ENCODE data around the gene ASIC4.
A peak's percentile ranks its signal among the peaks of the same experiment; 100 is the strongest.

ASIC4 gene

GRCh38 chr2:219540784-219541504 lies 26.7 kb downstream of the ASIC4 start:
- intact Hi-C loops (cut with DNase I), result loop anchor here (5.0 kb wide), 2 partner anchors 56 to 154 kb away; partner anchors contain the start of genes DNPEP and STK11IP
- no peak for DNase-seq

GRCh38 chr2:219541611-219542180 lies 27.4 kb downstream of the ASIC4 start:
- intact Hi-C loops (cut with DNase I), result loop anchor here (5.0 kb wide), 2 partner anchors 56 to 154 kb away; partner anchors contain the start of genes DNPEP and STK11IP

DNA sequence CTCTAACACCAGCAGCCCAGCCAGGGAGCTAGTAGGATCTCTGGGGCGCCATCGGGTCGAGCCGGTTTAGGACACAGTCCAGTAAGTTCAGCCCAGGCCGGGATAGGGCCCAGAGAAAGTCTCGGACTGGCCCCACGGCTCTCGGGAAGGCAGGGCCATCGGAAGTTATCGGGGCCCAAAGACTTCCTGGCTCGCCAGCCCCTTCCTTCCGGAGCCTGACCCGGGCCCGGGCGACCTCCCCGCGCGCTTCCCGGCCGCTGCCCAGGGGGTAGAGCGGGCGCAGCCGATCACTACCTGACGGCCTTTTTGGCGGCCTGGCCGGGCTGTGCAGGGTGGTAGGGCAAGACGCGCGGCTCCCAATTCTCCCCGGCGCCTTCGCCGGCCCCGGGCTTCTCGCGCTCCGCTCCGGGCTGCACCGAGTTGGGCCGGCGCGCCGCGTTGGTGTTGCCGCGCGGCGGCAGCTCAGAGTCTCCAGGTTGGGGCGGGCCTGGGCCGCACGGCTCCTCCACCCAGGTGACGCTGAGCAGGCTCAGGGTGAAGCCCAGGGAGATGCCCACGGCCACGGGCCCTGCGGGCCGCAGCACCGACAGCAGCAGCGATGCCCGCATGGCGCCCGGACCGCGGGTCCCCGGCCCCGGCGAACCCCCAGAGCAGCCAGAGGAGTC lies 28.8 kb downstream of the ASIC4 start:
- intact Hi-C loops (cut with DNase I), result loop anchor here (5.0 kb wide), 2 partner anchors 54 to 156 kb away; partner anchors contain the start of genes DNPEP and STK11IP
- peak in 9 of 42 donors; percentile 11 to 49 (median 25) for DNase-seq

More at GRCh38 chr2:219541611-219542180, 27.4 kb downstream of the ASIC4 start:
- peak; percentile 49 to 89 (median 79) for DNase-seq

GRCh38 chr2:219543596-219544358 lies 29.5 kb downstream of the ASIC4 start, which contains the start of the genes CHPF and TMEM198:
TSS of gene CHPF (minus strand) at chr2:219543809. CDS start at chr2:219543538, 271 bp downstream.
TSS of gene TMEM198 (plus strand) at chr2:219544028. CDS start at chr2:219544728, 700 bp downstream.
- intact Hi-C loops (cut with DNase I), result loop anchor here (5.0 kb wide), 2 partner anchors 54 to 156 kb away; partner anchors contain the start of genes DNPEP and STK11IP
- peak; percentile 98 to 100 (median 99) for DNase-seq

GRCh38 chr2:219544567-219544966 lies 30.3 kb downstream of the ASIC4 start:
- intact Hi-C loops (cut with DNase I), result loop anchor here (5.0 kb wide), 2 partner anchors 53 to 157 kb away; partner anchors contain the start of genes DNPEP and STK11IP
- no peak for DNase-seq

GRCh38 chr2:219545295-219545942 lies 31.1 kb downstream of the ASIC4 start:
- intact Hi-C loops (cut with DNase I), result no loop called here

GRCh38 chr2:219545943-219546352 lies 31.7 kb downstream of the ASIC4 start:
- no peak for DNase-seq
- intact Hi-C loops (cut with DNase I), result no loop called here

More at GRCh38 chr2:219545295-219545942, 31.1 kb downstream of the ASIC4 start:
- no peak for DNase-seq

- DNase-seq, result no peak
- intact Hi-C loops (cut with DNase I), result no loop called here
Measured at GRCh38 chr2:219547621-219548020, 33.3 kb downstream of the ASIC4 start.

DNA sequence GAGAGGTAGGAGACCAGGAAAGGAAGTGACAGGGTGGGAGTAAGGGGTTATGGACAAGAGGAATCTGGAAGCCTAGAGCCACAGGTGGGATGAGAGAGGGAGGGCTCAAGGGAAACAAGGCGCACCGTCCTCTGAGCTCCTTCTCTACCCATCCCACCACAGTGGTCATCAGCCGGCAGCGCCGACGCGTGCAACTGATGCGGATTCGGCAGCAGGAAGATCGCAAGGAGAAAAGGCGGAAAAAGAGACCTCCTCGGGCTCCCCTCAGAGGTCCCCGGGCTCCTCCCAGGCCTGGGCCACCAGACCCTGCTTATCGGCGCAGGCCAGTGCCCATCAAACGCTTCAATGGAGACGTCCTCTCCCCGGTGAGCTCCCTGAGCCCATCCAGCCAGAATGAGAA lies 34.7 kb downstream of the ASIC4 start:
- no peak for DNase-seq
- intact Hi-C loops (cut with DNase I), result no loop called here

DNA sequence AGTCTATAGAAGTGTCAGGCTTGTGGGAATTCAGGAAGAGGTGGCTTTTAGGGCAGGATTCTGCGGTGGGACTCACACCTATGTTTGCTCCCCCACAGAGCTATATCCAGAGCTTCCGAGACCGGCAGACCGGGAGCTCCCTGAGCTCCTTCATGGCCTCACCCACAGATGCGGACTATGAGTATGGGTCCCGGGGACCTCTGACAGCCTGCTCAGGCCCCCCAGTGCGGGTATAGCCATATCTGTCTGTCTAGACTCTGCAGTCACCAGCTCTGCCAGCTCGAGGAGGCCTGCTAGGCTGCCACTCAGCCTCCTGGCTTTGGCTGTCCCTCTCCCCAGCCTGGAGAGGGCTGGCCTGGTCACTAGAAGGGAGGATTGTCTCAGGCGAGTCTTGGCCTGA lies 35.3 kb downstream of the ASIC4 start:
- intact Hi-C loops (cut with DNase I), result no loop called here
- no peak for DNase-seq

- peak in 5 of 42 donors; percentile 16 to 26 (median 21) for DNase-seq
- intact Hi-C loops (cut with DNase I), result no loop called here
Measured at GRCh38 chr2:219551441-219552381, 37.4 kb downstream of the ASIC4 start.

DNA sequence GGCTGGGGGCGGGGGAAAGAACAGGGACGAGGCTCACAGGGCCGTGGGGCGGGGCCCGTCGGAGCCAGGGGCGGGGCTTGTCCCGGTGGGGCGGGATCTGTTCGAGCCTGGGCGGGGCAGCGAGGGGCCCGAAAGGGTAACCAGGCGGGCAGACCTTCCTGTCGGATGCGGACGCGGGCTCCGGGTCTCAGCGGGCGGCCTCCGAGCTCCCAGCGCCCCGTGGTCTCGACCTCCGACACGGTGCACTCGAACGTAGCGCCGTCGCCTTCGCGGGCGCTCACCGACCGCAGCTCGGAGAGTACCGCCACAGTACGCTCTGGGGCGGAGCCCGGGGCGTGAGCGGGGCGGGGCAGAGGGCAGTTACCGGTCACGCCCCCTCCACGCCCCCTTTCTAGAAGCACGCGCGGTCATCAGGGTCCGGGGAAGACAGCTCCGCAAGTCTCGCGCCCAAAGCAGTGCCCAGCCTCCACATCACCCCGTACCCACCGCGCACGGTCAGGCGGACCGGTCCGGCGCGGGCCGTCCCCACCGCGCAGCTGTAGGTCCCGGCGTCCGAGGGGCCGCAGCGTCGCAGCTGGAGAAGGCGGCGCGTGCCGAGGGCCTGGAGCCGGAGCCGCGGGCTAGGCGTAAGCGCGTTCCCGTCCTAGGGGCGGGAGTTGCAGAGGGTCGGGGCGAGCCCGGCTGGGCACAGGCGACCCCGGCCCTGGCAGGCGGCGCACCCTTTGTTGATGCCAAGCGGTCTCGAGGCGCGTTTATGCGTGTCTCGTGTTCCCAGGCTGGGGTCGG lies 38.3 kb downstream of the ASIC4 start:
- DNase-seq, result peak; percentile 60 to 95 (median 88)
- intact Hi-C loops (cut with DNase I), result no loop called here

GRCh38 chr2:219553168-219553417 lies 38.8 kb downstream of the ASIC4 start:
- no peak for DNase-seq
- intact Hi-C loops (cut with DNase I), result no loop called here

- intact Hi-C loops (cut with DNase I), result no loop called here
- no peak for DNase-seq
Measured at GRCh38 chr2:219553463-219553963, 39.2 kb downstream of the ASIC4 start.

DNA sequence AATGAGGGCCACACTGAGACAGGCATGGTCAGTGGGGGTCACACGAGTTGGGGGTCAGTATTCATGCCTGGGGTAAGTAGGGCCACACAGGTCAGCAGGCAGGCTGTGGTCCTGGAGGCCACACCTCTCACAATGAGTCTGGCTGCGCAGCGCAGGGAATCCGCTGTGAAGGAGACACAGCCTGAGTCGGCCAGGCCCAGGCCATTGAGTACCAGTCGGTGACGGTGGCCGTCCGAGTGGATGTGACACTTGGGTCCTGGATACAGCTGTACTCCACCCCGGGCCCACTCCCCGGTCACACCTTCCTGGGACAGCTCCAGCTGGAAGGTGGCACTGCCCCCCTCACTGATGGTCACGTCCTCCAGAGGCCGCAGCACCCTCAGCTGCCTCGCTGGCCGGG lies 40.1 kb downstream of the ASIC4 start:
- no peak for DNase-seq
- intact Hi-C loops (cut with DNase I), result no loop called here

- DNase-seq, result no peak
- intact Hi-C loops (cut with DNase I), result no loop called here
Measured at GRCh38 chr2:219555956-219556355, 41.7 kb downstream of the ASIC4 start.

DNA sequence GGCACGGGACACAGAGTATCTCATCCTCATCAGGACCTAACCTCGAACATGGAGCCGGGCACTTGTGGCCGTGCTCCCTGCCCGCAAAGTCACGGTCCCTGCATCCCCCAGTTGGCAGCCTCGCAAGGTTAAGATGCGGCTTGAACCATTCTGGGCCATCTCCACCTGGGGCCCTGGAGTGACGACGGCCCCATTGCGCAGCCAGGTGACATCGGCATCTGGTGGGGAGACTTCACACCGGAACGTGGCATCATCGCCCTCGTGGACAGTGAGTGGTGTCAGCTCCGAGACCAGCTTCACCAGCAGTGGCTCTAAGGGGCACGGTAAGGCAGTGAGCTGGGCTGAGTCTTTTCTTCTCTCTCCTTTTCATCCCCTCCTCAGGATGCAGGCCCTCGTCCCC lies 42.1 kb downstream of the ASIC4 start:
- intact Hi-C loops (cut with DNase I), result no loop called here
- no peak for DNase-seq

Measured in head of caudate nucleus (tissue), 42 donors.